LoVo (cell line): Measurements from ENCODE around the gene CMPK1.

Source experiments
- DNase-seq: peaks from one replicate; pipeline ENCODE4 v3.0.0-alpha.2; 2016; ENCODE audit warnings: low spot score

CMPK1 gene

DNA sequence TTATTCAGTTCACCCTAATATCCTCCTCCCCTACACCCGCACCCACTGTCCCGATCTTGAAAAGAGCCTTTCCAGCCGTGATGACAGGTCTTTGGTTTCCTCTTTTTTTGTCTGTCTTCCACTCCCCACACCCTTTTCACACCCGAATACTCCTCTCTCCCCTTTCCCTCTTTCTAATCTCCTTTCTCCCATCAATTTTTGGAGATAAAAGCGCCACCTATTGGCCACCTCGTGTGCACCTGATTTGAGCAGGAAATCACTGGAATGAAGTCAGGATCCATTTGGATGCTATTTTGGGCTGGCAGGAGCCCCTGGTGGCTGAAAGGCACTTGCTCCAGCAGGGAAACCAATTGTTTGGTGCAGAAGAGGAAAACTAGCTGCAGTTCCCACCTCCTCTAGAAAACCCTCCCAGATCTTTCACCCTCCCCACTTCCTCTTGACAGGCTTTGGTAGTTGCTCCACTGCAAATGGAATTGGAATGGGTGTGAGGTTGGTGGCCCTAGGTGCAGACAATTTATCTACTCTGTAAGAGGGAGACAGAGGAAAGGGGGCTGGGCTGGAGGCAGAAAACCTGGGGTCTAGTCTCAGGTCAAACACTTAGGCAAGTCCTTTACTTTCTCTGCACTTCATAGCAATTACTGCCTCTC lies 90.9 kb downstream of the CMPK1 start:
- DNase-seq = peak; percentile 31
